ENCODE measurements around the gene MISP3. TPM values are rescaled to one million over a fixed set of nuclear protein-coding genes. Genes with fewer than 3 reads are reported as not detected.
"Not testable (repeated sequence)": the region's sequence is repeated elsewhere in the genome, so short reads cannot be mapped to it uniquely, and the experiment has no call there.

Gene MISP3
- total RNA-seq, 6 experiments from 2014 or later, result 0.62 to 1.2 (median 0.88) TPM

GRCh38 chr19:14039181-14039580, 33.4 kb upstream of the MISP3 start:
- no peak for DNase-seq
- Mint-ChIP-seq H3K27me3 (ENCODE audit: insufficient read depth) (peaks cover 1% of the 10 kb centered on the region), H3K4me1 (ENCODE audit: low read depth) (peaks cover 18% of the 10 kb centered on the region), H3K9me3 (no peaks in the 10 kb centered on the region), H3K27ac (no peak overlapping the region), H3K36me3 (ENCODE audit: low read depth) (no peaks in the 10 kb centered on the region), H3K4me3 (no peak overlapping the region)
- TF ChIP-seq, protein P1, sequence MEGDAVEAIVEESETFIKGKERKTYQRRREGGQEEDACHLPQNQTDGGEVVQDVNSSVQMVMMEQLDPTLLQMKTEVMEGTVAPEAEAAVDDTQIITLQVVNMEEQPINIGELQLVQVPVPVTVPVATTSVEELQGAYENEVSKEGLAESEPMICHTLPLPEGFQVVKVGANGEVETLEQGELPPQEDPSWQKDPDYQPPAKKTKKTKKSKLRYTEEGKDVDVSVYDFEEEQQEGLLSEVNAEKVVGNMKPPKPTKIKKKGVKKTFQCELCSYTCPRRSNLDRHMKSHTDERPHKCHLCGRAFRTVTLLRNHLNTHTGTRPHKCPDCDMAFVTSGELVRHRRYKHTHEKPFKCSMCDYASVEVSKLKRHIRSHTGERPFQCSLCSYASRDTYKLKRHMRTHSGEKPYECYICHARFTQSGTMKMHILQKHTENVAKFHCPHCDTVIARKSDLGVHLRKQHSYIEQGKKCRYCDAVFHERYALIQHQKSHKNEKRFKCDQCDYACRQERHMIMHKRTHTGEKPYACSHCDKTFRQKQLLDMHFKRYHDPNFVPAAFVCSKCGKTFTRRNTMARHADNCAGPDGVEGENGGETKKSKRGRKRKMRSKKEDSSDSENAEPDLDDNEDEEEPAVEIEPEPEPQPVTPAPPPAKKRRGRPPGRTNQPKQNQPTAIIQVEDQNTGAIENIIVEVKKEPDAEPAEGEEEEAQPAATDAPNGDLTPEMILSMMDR (IDR thresholded peaks at IDR 0.05), result no peak

- H3K9me3 Mint-ChIP-seq; H3K36me3 Mint-ChIP-seq (ENCODE audit: low read depth); H3K27me3 Mint-ChIP-seq (ENCODE audit: insufficient read depth); H3K4me3 Mint-ChIP-seq; H3K4me1 Mint-ChIP-seq (ENCODE audit: low read depth): not testable (repeated sequence)
- peak; percentile 74 for DNase-seq
- peak overlapping the region; percentile 93 for H3K27ac Mint-ChIP-seq
- TF ChIP-seq, protein P1 (IDR thresholded peaks at IDR 0.05), result peak; percentile 82
These were observed 29.7 kb upstream of the MISP3 start for GRCh38 chr19:14042659-14043608.

DNA sequence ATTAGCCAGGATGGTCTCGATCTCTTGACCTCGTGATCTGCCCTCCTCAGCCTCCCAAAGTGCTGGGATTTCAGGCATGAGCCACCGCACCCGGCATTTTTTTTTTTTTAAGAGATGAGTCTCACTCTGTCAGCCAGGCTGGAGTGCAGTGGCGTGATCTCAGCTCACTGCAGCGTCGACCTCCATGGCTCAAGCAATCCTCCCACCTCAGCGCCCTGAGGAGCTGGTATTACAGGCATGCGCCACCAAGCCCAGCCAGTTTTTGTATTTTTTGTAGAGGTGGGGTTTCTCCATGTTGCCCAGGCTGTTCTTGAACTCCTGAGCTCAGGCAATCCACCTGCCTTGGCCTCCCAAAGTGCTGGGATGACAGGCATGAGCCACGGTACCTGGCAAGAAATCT, 24.7 kb upstream of the MISP3 start:
- not testable (repeated sequence) for DNase-seq; H3K36me3 Mint-ChIP-seq (ENCODE audit: low read depth); H3K9me3 Mint-ChIP-seq; H3K4me1 Mint-ChIP-seq (ENCODE audit: low read depth); H3K27me3 Mint-ChIP-seq (ENCODE audit: insufficient read depth); H3K27ac Mint-ChIP-seq; H3K4me3 Mint-ChIP-seq

DNA sequence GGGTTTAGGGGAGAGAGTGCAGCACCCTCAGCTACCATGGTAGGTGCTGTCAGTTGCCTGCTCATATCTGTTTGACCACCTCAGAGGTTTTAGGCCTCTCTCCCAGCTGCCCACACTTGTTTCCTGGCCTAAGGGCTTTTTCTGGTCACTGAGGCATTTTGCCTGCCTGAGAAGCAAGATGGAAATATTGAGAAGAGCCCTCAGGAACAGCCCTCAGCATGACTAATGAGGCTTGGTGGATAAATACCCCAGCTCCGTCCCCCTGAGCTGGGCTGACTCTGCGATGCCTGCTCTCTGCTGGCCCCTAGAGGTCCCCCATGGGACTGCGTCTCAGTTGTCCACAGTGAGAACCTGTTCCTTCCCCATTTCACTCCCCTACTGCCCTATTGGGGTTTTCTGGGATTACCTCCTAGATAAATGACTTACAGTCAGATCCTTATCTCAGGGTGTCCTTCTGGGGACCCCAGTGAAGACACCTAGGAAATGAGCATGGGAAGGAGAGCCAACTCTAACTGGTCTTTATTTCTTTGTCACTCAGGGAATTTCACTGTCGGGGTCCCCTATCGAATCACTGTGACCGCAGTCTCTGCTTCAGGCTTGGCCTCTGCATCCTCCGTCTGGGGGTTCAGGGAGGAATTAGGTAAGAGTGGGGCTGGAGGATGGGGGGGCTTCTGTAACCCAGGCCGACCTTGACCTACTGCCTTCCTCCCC, 24.0 kb upstream of the MISP3 start:
- DNase-seq, result peak; percentile 11
- H3K4me3 Mint-ChIP-seq, result no peak overlapping the region
- TF ChIP-seq, protein P1 (IDR thresholded peaks at IDR 0.05), result peak; percentile 87
- no peaks in the 10 kb centered on the region for H3K27me3 Mint-ChIP-seq (ENCODE audit: insufficient read depth)
- no peaks in the 10 kb centered on the region for H3K4me1 Mint-ChIP-seq (ENCODE audit: low read depth)
- H3K27ac Mint-ChIP-seq, result no peak overlapping the region
- H3K36me3 Mint-ChIP-seq (ENCODE audit: low read depth), result peaks cover 5% of the 10 kb centered on the region; the same call in 1 of the 2 replicates
- no peaks in the 10 kb centered on the region for H3K9me3 Mint-ChIP-seq

GRCh38 chr19:14050512-14050911, 22.1 kb upstream of the MISP3 start:
- H3K9me3 Mint-ChIP-seq, result no peaks in the 10 kb centered on the region
- no peak overlapping the region for H3K27ac Mint-ChIP-seq
- TF ChIP-seq, protein P1 (IDR thresholded peaks at IDR 0.05), result no peak
- no peak overlapping the region for H3K4me3 Mint-ChIP-seq
- H3K27me3 Mint-ChIP-seq (ENCODE audit: insufficient read depth), result no peaks in the 10 kb centered on the region; the same call in 1 of the 2 replicates
- peaks cover 5% of the 10 kb centered on the region; the same call in 1 of the 2 replicates for H3K36me3 Mint-ChIP-seq (ENCODE audit: low read depth)
- H3K4me1 Mint-ChIP-seq (ENCODE audit: low read depth), result no peaks in the 10 kb centered on the region
- DNase-seq, result no peak

DNA sequence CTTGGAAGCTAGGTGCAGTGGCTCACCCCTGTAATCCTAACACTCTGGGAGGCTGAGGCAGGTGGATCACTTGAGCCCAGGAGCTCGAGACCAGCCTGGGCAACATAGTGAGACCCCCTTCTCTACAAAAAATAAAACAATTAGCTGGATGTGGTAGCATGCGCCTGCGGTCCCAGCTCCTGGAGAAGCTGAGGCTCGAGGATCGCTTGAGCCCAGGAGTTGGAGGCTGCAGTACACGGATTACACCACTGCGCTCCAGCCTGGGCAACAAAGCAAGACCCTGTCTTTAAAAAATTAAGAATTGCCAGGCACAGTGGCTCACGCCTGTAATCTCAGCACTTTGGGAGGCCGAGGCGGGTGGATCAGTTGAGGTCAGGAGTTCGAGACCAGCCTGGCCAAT, 21.6 kb upstream of the MISP3 start:
- TF ChIP-seq, protein P1 (IDR thresholded peaks at IDR 0.05), result peak; percentile 40; the same call in 1 of the 2 replicates
- H3K4me1 Mint-ChIP-seq (ENCODE audit: low read depth); H3K9me3 Mint-ChIP-seq; H3K27ac Mint-ChIP-seq; DNase-seq; H3K36me3 Mint-ChIP-seq (ENCODE audit: low read depth); H3K27me3 Mint-ChIP-seq (ENCODE audit: insufficient read depth); H3K4me3 Mint-ChIP-seq: not testable (repeated sequence)

Data from HFFc6 (cell line).